ENCODE data around the gene LRRC31.

Gene LRRC31

GRCh38 chr3:169815590-169816150 is 54.1 kb downstream of the LRRC31 start:
- Histone ChIP-seq H3K4me1 (ENCODE audit: control insufficient read depth, low read length) (peaks cover 41% of the 10 kb centered on the region), H3K4me3 (ENCODE audit: low read length) (no peak overlapping the region), H3K27me3 (ENCODE audit: control insufficient read depth, low read length) (no peaks in the 10 kb centered on the region), H3K79me2 (ENCODE audit: control insufficient read depth, low read length) (peaks cover 16% of the 10 kb centered on the region), H3K27ac (ENCODE audit: low read depth, low read length) (no peak overlapping the region), H4K20me1 (ENCODE audit: control insufficient read depth, insufficient read depth, low read depth, low read length) (no peaks in the 10 kb centered on the region), H3K36me3 (ENCODE audit: control insufficient read depth, low read length) (no peaks in the 10 kb centered on the region; the same call in 1 of the 2 replicates), H3K4me2 (ENCODE audit: low read length) (no peak overlapping the region), H3F3A (ENCODE audit: control insufficient read depth, insufficient read depth) (peaks cover 8% of the 10 kb centered on the region; the same call in 1 of the 2 replicates), H3K9me2 (replicated peaks; ENCODE audit: control insufficient read depth, low read length) (no peaks in the 10 kb centered on the region), H3K9me3 (ENCODE audit: control insufficient read depth, insufficient read depth, low read length) (peaks cover 10% of the 10 kb centered on the region; the same call in 1 of the 2 replicates)
- TF ChIP-seq CTCF (IDR thresholded peaks at IDR 0.05; ENCODE audit: low read depth, low read length, poor library complexity, severe bottlenecking) (no peak), EZH2phosphoT487 (IDR thresholded peaks at IDR 0.05; ENCODE audit: borderline replicate concordance, low read length) (no peak)

DNA sequence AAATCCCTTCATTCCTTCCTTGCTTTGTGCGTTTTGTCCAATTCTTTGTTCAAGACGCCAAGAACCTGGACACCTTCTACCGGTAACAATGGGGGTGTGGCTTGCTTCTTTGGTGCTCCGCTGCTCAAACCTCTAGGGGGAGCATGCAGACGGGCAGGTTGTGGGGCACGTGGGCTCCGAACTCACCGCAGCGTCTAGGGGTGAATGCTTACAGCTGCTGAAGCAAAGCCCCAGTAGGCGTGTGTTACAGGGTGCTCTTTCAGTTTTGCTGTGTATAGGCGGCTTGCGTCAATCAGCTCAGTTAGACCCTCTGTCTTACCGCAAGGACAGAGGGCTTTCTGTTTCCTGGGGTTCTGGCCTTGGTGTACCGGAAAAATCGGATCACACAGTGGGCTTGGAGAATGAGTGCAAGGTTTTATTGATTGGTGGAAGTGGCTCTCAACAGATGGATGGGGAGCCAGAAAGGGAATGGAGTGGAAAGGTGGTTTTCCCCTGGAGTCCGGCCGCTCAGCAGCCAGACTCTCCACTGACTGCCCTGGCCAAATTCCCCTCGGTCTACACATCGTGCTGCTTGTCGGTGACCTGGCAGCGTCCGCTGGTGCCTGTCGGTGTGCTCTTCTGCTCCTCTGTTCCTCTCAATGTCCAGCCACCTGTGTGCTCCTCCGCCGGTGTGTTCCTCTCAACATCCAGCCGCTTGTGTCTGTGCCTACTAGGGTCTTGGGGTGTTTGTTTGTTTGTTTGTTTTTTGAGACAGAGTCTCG is 55.8 kb downstream of the LRRC31 start:
- Histone ChIP-seq H3K27ac (ENCODE audit: low read depth, low read length) (peak overlapping the region; percentile 53), H3K9me3 (ENCODE audit: control insufficient read depth, insufficient read depth, low read length) (peaks cover 10% of the 10 kb centered on the region; the same call in 1 of the 2 replicates), H3F3A (ENCODE audit: control insufficient read depth, insufficient read depth) (peaks cover 14% of the 10 kb centered on the region), H3K36me3 (ENCODE audit: control insufficient read depth, low read length) (no peaks in the 10 kb centered on the region; the same call in 1 of the 2 replicates), H3K79me2 (ENCODE audit: control insufficient read depth, low read length) (peaks cover 22% of the 10 kb centered on the region), H3K4me1 (ENCODE audit: control insufficient read depth, low read length) (peaks cover 52% of the 10 kb centered on the region), H4K20me1 (ENCODE audit: control insufficient read depth, insufficient read depth, low read depth, low read length) (no peaks in the 10 kb centered on the region), H3K4me2 (ENCODE audit: low read length) (peak overlapping the region; percentile 98), H3K27me3 (ENCODE audit: control insufficient read depth, low read length) (no peaks in the 10 kb centered on the region), H3K4me3 (ENCODE audit: low read length) (peak overlapping the region; percentile 73), H3K9me2 (replicated peaks; ENCODE audit: control insufficient read depth, low read length) (no peaks in the 10 kb centered on the region)
- no peak for TF ChIP-seq EZH2phosphoT487 (IDR thresholded peaks at IDR 0.05; ENCODE audit: borderline replicate concordance, low read length)
- peak; percentile 84 for TF ChIP-seq CTCF (IDR thresholded peaks at IDR 0.05; ENCODE audit: low read depth, low read length, poor library complexity, severe bottlenecking)

DNA sequence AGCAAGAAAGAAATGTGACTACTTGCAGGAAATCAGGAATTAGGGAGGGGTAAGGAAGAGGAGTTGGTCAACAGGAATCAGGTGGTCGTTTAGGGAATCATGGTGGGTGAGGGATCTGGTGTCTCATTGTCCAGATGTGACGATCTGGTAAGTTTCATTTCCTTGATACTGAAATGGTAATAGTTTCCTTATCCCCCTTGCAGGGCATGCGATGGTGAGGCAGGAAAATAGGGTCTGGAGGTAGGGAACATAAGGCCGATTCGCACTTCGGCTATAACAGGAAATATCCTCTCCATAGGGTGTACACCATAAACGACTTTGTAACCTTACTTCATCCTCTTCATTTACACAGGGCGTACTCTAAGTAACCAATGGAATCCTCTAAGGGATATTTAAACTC is 56.5 kb downstream of the LRRC31 start:
- Histone ChIP-seq H3K79me2 (ENCODE audit: control insufficient read depth, low read length) (peaks cover 22% of the 10 kb centered on the region), H3K4me2 (ENCODE audit: low read length) (peak overlapping the region; percentile 98), H3K27me3 (ENCODE audit: control insufficient read depth, low read length) (no peaks in the 10 kb centered on the region), H3K27ac (ENCODE audit: low read depth, low read length) (peak overlapping the region; percentile 53), H3K36me3 (ENCODE audit: control insufficient read depth, low read length) (no peaks in the 10 kb centered on the region; the same call in 1 of the 2 replicates), H4K20me1 (ENCODE audit: control insufficient read depth, insufficient read depth, low read depth, low read length) (no peaks in the 10 kb centered on the region), H3F3A (ENCODE audit: control insufficient read depth, insufficient read depth) (peaks cover 16% of the 10 kb centered on the region), H3K9me2 (replicated peaks; ENCODE audit: control insufficient read depth, low read length) (no peaks in the 10 kb centered on the region), H3K4me1 (ENCODE audit: control insufficient read depth, low read length) (peaks cover 49% of the 10 kb centered on the region), H3K9me3 (ENCODE audit: control insufficient read depth, insufficient read depth, low read length) (peaks cover 10% of the 10 kb centered on the region; the same call in 1 of the 2 replicates), H3K4me3 (ENCODE audit: low read length) (peak overlapping the region; percentile 73)
- TF ChIP-seq EZH2phosphoT487 (IDR thresholded peaks at IDR 0.05; ENCODE audit: borderline replicate concordance, low read length) (no peak), CTCF (IDR thresholded peaks at IDR 0.05; ENCODE audit: low read depth, low read length, poor library complexity, severe bottlenecking) (no peak)

Data from DOHH2 (cell line).